K562 treated with DMSO at 1 percent for 48 hours (cell line): ENCODE measurements around the gene RECK. TPM values are rescaled to one million over a fixed set of nuclear protein-coding genes. Genes with fewer than 3 reads are reported as not detected.

Experiments
- total RNA-seq: library from RNA; unstranded; fragments of 300-600 nt; gene quantifications from 2 replicates; pipeline ENCODE4 v1.2.3, GENCODE V29; 2022; ENCODE audit warnings: low replicate concordance; ENCODE audit errors: extremely low read depth

The RECK gene
- not detected in 2 replicates for total RNA-seq

GRCh38 chr9:36036780-36037548 lies at the start of gene RECK:
TSS of gene RECK (plus strand) at chr9:36036913. CDS start at chr9:36036999, 86 bp downstream.

GRCh38 chr9:36136272-36136893 lies 99.7 kb downstream of the RECK start, which contains the start of gene GLIPR2:
TSS of gene GLIPR2 (plus strand) at chr9:36136733. CDS start at chr9:36136779, 46 bp downstream.

GRCh38 chr9:36169166-36169565 lies 132.5 kb downstream of the RECK start, which contains the start of gene CCIN:
TSS of gene CCIN (plus strand) at chr9:36169388. CDS start at chr9:36169503, 115 bp downstream.

Other genes with a start within 250 kb of the RECK start
- gene NPR2, start 245.3 kb upstream of the RECK start, total RNA-seq = not detected in 2 replicates
- not detected in 2 replicates for gene SPAG8, start 224.7 kb upstream of the RECK start, total RNA-seq
- gene HINT2, start 221.9 kb upstream of the RECK start, total RNA-seq = not detected in 2 replicates
- not detected in 2 replicates for gene FAM221B, start 208.2 kb upstream of the RECK start, total RNA-seq
- not detected in 2 replicates for gene TMEM8B, start 207.7 kb upstream of the RECK start, total RNA-seq
- gene OR13J1, start 166.5 kb upstream of the RECK start, total RNA-seq = not detected in 2 replicates
- not detected in 2 replicates for gene HRCT1, start 130.7 kb upstream of the RECK start, total RNA-seq
- gene SPAAR, start 127.4 kb upstream of the RECK start, total RNA-seq = not detected in 2 replicates
- not detected in 2 replicates for gene OR2S2, start 78.8 kb upstream of the RECK start, total RNA-seq
- gene GLIPR2, start 99.8 kb downstream of the RECK start, total RNA-seq = not detected in 2 replicates
- gene CCIN, start 132.5 kb downstream of the RECK start, total RNA-seq = not detected in 2 replicates
- not detected in 2 replicates for gene CLTA, start 154.0 kb downstream of the RECK start, total RNA-seq
- gene GNE, start 221.5 kb downstream of the RECK start, total RNA-seq = not detected in 2 replicates